GM21576 (cell line): ENCODE data around the gene EBI3.
"Not testable (repeated sequence)": the region's sequence is repeated elsewhere in the genome, so short reads cannot be mapped to it uniquely, and the experiment has no call there.

Source experiments
- ATAC-seq: cut with Tn5 transposase; IDR thresholded peaks from one replicate; pipeline ENCODE4 v1.9.1; 2021; ENCODE audit warnings: mild to moderate bottlenecking, moderate library complexity; ENCODE audit not compliant: unreplicated experiment

EBI3 gene

GRCh38 chr19:4199699-4200293 is 29.5 kb upstream of the EBI3 start:
- no peak for ATAC-seq

- no peak for ATAC-seq
These were observed 28.3 kb upstream of the EBI3 start for GRCh38 chr19:4200940-4201542.

- no peak for ATAC-seq
These were observed 27.5 kb upstream of the EBI3 start for GRCh38 chr19:4201798-4202197.

GRCh38 chr19:4206818-4207484 is 22.4 kb upstream of the EBI3 start:
- ATAC-seq: no peak

- no peak for ATAC-seq
These were observed 20.8 kb upstream of the EBI3 start for GRCh38 chr19:4208385-4209094.

DNA sequence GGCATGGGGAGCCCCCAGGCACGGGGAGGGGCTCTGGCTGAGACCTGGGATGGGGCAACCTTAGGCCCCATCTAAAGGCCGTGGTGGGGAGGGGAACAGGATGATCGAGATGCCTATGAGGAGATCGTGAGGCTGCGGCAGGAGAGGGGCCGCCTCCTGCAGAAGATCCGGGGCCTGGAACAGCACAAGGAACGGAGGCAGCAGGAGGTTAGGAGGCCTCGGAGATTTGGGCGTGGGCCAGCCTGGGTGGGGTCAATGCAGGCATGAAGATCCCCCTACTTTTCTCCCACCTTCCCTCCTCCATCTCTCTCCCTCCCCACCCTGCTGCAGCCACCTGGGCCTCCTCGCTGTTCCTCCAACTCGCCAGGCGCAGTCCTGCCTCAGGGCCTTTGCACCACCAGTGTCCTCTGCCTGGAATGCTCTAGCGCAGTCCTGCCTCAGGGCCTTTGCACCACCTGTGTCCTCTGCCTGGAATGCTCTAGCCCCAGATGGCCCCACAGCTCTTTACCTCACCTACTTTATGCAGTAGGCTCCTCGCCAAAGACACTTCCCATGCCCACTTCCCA is 19.1 kb upstream of the EBI3 start:
- ATAC-seq: no peak

DNA sequence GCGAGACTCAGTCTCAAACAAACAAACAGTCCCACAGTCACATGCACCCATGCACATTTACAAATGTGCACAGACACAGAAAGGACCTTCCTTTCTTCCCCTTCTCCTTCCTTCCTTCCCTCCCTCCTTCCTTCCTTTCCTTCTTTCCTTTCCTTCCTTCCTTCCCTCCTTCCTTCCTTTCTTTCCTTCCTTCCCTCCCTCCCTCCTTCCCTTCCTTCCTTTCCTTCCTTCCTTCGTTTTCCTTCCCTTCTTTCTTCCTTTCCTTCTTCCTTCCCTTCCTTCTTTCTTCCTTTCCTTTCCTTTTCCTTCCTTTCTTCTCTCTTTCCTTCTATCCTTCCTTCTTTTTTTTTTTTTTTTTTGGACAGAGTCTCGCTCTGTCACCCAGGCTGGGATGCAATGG is 16.2 kb upstream of the EBI3 start:
- no peak for ATAC-seq

DNA sequence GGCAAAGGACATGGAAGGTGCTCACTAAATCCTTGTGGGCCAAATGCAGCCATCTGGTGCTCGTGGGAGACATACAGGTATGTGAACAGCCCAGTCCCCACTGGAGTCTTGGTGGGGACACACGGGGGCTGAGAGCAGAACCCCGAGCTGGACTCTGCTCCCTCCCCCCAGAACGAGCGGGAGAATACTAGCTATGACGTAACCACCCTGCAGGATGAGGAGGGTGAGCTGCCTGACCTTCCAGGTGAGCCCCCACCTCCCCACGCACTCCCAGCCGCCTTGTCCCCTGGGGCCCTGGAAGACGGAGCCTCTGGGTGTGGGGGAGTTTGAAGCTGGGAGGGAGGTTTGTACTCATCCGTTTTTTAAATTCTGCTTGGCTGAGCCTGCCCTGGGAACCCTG is 13.5 kb upstream of the EBI3 start:
- no peak for ATAC-seq

GRCh38 chr19:4216846-4217245 is 12.5 kb upstream of the EBI3 start:
- no peak for ATAC-seq

- no peak for ATAC-seq
These were observed 11.7 kb upstream of the EBI3 start for GRCh38 chr19:4217429-4218264.

GRCh38 chr19:4218523-4218922 is 10.8 kb upstream of the EBI3 start:
- ATAC-seq: not testable (repeated sequence)

GRCh38 chr19:4220188-4220587 is 9.1 kb upstream of the EBI3 start:
- ATAC-seq: no peak

GRCh38 chr19:4224470-4224869 is 4.9 kb upstream of the EBI3 start:
- ATAC-seq: no peak

- no peak for ATAC-seq
These were observed 3.4 kb upstream of the EBI3 start for GRCh38 chr19:4225885-4226284.

DNA sequence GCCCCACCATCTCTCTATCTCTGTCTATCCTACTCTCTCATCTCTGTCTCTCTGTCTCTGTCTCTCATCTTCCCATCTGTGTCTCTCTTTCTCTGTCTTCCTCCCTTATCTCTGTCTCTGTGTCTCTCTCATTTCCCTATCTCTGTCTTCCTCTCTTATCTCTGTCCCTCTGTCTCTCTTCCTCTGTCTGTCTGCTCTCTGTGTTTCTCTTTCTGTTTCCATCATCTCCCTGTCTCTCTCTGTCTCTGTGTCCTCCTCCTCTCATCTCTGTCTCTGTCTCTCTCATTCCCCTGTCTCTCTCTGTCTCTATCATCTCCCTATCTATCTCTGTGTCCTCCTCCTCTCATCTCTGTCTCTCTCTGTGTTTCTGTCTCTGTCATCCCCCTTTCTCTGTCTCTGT is 1.6 kb upstream of the EBI3 start:
- ATAC-seq: no peak

- no peak for ATAC-seq
These were observed 551 bp upstream of the EBI3 start for GRCh38 chr19:4228765-4229178.

DNA sequence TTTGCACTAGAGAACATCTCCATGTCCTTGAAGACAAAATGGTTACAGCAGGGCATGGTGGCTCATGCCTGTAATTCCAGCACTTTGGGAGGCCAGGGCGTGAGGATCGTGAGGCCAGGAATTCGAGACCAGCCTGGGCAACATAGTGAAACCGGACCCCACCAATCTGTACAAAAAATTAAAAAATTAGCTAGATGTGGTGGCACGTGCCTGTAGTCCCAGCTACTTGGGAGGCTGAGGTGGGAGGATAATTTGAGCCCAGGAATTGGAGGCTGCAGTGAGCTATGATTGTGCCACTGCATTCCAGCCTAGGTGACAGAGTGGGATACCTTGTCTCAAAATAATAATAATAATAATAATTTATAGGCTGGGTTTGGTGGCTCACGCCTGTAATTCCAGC is 914 bp downstream of the EBI3 start:
- not testable (repeated sequence) for ATAC-seq

DNA sequence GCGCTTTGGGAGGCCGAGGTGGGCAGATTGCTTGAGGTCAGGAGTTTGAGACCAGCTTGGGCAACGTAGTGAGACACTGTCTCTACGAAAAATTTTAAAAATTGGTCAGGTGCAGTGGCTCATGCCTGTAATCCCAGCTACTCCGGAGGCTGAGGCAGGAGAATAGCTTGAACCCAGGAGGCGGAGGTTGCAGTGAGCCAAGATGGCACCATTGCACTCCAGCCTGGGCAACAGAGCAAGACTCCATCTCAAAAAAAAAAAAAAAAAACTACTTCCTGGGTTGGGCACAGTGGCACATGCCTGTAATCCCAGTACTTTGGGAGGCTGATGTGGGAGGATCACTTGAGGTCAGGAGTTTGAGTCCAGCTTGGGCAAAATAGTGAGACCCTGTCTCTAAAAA is 2.2 kb downstream of the EBI3 start:
- ATAC-seq: not testable (repeated sequence)

- ATAC-seq: not testable (repeated sequence)
These were observed 2.8 kb downstream of the EBI3 start for GRCh38 chr19:4232139-4232538.

GRCh38 chr19:4232614-4233281 is 3.4 kb downstream of the EBI3 start:
- no peak for ATAC-seq
